ENCODE measurements around the gene ZBTB14. TPM values are rescaled to one million over a fixed set of nuclear protein-coding genes. Genes with fewer than 3 reads are reported as not detected.

ZBTB14 gene
- total RNA-seq, 1 donor from 2014 or later, result 8.8 TPM

- no peak for DNase-seq (ENCODE audit: extremely low spot score in 2 of 2)
- H3K27ac ChIP-seq, result no peak overlapping the region
- no peaks in the 10 kb centered on the region for H3K4me1 ChIP-seq
- TF ChIP-seq, protein P1, sequence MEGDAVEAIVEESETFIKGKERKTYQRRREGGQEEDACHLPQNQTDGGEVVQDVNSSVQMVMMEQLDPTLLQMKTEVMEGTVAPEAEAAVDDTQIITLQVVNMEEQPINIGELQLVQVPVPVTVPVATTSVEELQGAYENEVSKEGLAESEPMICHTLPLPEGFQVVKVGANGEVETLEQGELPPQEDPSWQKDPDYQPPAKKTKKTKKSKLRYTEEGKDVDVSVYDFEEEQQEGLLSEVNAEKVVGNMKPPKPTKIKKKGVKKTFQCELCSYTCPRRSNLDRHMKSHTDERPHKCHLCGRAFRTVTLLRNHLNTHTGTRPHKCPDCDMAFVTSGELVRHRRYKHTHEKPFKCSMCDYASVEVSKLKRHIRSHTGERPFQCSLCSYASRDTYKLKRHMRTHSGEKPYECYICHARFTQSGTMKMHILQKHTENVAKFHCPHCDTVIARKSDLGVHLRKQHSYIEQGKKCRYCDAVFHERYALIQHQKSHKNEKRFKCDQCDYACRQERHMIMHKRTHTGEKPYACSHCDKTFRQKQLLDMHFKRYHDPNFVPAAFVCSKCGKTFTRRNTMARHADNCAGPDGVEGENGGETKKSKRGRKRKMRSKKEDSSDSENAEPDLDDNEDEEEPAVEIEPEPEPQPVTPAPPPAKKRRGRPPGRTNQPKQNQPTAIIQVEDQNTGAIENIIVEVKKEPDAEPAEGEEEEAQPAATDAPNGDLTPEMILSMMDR (IDR thresholded peaks at IDR 0.05), result no peak
- TF ChIP-seq POLR2A (IDR thresholded peaks at IDR 0.05), result no peak
- no peak for TF ChIP-seq POLR2AphosphoS5 (IDR thresholded peaks at IDR 0.05; ENCODE audit: insufficient read depth in 1 of 2, low read depth in 1 of 2)
- no peaks in the 10 kb centered on the region for H3K27me3 ChIP-seq
- intact Hi-C loops (cut with DNase I), result no loop called here
- H3K36me3 ChIP-seq, result no peaks in the 10 kb centered on the region
- no peak overlapping the region for H3K4me3 ChIP-seq
- no peaks in the 10 kb centered on the region for H3K9me3 ChIP-seq
Observed at GRCh38 chr18:5282770-5283169, 12.8 kb downstream of the ZBTB14 start.

DNA sequence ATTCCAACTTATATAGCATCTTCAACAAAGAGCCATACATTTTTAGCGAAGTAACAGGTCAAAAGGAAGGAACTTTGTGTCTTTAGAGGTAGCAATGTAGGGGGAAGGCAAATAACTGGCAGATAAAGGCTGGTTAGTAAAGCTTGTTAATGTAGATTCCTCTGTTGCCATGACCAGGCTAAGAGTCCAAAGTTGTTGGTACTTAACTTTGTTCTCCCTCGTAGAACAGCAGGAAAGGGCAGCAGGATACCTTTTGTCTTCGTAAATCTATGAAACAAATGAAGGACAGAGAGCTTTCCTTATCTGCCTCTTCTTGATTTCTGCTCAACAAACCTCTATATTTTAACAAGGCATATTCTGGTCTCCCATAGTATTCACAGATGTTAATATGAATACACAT, 18.6 kb downstream of the ZBTB14 start:
- Histone ChIP-seq H3K27me3 (no peaks in the 10 kb centered on the region), H3K9me3 (no peaks in the 10 kb centered on the region), H3K36me3 (no peaks in the 10 kb centered on the region), H3K27ac (no peak overlapping the region), H3K4me3 (no peak overlapping the region), H3K4me1 (no peaks in the 10 kb centered on the region)
- intact Hi-C loops (cut with DNase I), result no loop called here
- TF ChIP-seq, protein P1 (IDR thresholded peaks at IDR 0.05), result no peak
- TF ChIP-seq POLR2AphosphoS5 (IDR thresholded peaks at IDR 0.05; ENCODE audit: insufficient read depth in 1 of 2, low read depth in 1 of 2), result no peak
- TF ChIP-seq POLR2A (IDR thresholded peaks at IDR 0.05), result no peak
- DNase-seq (ENCODE audit: extremely low spot score in 2 of 2), result no peak

DNA sequence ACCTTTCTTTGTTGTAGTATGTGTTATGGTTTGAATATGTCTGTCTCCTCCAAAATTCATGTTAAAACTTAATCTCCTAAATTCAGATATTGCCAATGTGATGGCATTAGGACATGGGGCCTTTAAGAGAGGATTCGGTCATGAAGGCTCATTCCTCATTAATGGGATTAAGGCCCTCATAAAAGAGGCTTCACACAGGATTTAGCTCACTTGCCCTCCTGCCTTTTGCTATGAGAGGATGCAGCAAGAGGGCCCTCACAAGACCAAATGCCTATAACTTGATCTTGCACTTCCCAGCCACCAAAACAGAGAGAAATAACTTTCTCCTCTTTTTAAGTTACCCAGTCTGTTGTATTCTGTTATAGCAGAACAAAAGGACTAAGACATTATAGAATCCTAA, 19.7 kb downstream of the ZBTB14 start:
- Histone ChIP-seq H3K4me1 (no peaks in the 10 kb centered on the region), H3K36me3 (no peaks in the 10 kb centered on the region), H3K9me3 (no peaks in the 10 kb centered on the region), H3K27me3 (no peaks in the 10 kb centered on the region), H3K4me3 (no peak overlapping the region), H3K27ac (no peak overlapping the region)
- intact Hi-C loops (cut with DNase I), result no loop called here
- DNase-seq (ENCODE audit: extremely low spot score in 2 of 2), result no peak
- TF ChIP-seq POLR2A (IDR thresholded peaks at IDR 0.05) (no peak), POLR2AphosphoS5 (IDR thresholded peaks at IDR 0.05; ENCODE audit: insufficient read depth in 1 of 2, low read depth in 1 of 2) (no peak)
- TF ChIP-seq, protein P1 (IDR thresholded peaks at IDR 0.05), result no peak

DNA sequence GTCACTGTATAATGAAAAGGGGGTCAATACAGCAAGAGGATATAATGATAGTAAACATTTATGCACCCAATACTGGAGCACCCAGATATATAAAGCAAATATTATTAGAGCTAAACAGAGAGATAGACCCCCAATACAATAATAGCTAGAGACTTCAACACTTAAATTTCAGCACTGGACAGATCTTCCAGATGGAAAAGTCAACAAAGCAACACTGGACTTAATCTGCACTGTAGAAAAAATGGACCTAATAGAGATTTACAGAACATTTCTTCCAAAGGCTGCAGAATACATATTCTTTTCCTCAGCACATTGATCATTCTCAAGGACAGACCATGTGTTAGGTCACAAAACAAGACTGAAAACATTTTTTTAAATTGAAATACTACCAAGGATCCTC, 26.7 kb downstream of the ZBTB14 start:
- intact Hi-C loops (cut with DNase I), result no loop called here
- no peak for DNase-seq (ENCODE audit: extremely low spot score in 2 of 2)
- H3K27me3 ChIP-seq, result no peaks in the 10 kb centered on the region
- H3K27ac ChIP-seq, result no peak overlapping the region
- H3K4me3 ChIP-seq, result no peak overlapping the region
- no peaks in the 10 kb centered on the region for H3K9me3 ChIP-seq
- H3K4me1 ChIP-seq, result no peaks in the 10 kb centered on the region
- TF ChIP-seq POLR2AphosphoS5 (IDR thresholded peaks at IDR 0.05; ENCODE audit: insufficient read depth in 1 of 2, low read depth in 1 of 2) (no peak), POLR2A (IDR thresholded peaks at IDR 0.05) (no peak)
- TF ChIP-seq, protein P1 (IDR thresholded peaks at IDR 0.05), result no peak
- no peaks in the 10 kb centered on the region for H3K36me3 ChIP-seq

DNA sequence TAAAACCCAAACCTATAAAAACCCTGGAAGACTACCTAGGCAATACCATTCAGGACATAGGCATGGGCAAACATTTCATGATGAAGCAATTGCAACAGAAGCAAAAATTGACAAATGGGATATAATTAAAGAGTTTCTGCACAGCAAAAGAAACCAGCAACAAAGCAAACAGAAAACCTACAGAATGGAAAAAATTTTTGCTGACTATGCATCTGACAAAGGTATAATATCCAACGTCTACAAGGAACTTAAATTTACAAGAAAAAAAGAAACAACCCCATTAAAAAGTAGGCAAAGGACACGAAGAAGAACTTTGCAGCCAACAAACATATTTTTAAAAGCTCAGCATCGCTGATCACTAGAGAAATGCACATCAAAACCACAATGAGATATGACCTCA, 28.8 kb downstream of the ZBTB14 start:
- DNase-seq (ENCODE audit: extremely low spot score in 2 of 2), result no peak
- TF ChIP-seq POLR2AphosphoS5 (IDR thresholded peaks at IDR 0.05; ENCODE audit: insufficient read depth in 1 of 2, low read depth in 1 of 2), result no peak
- TF ChIP-seq, protein P1 (IDR thresholded peaks at IDR 0.05), result no peak
- no peak for TF ChIP-seq POLR2A (IDR thresholded peaks at IDR 0.05)
- no peak overlapping the region for H3K4me3 ChIP-seq
- H3K36me3 ChIP-seq, result no peaks in the 10 kb centered on the region
- H3K4me1 ChIP-seq, result no peaks in the 10 kb centered on the region
- no peak overlapping the region for H3K27ac ChIP-seq
- intact Hi-C loops (cut with DNase I), result no loop called here
- H3K27me3 ChIP-seq, result no peaks in the 10 kb centered on the region
- no peaks in the 10 kb centered on the region for H3K9me3 ChIP-seq
